Caki2 (cell line): ENCODE data around the gene GNG13. TPM values are rescaled to one million over a fixed set of nuclear protein-coding genes. Genes with fewer than 3 reads are reported as not detected.
A peak's percentile ranks its signal among the peaks of the same experiment; 100 is the strongest.
"Not testable (repeated sequence)": the region's sequence is repeated elsewhere in the genome, so short reads cannot be mapped to it uniquely, and the experiment has no call there.

Experiments used
- DNase-seq: peaks from one replicate; pipeline ENCODE4 v3.0.0-alpha.2; 2015; ENCODE audit warnings: low read depth
- in situ Hi-C: cut with HindIII; loops from 2 replicates; pipeline ENCODE4 v1.10.0; 2016; ENCODE audit warnings: low sequenced_read_pairs, low pct_unique_long_range_greater_than_20kb, mixed read lengths
- total RNA-seq: library from RNA; depleted of rRNA; stranded (reverse); fragments of >200 nt; shearing (Covaris generic); gene quantifications from 2 replicates; pipeline ENCODE4 v1.2.3, GENCODE V29; 2014; ENCODE audit warnings: low replicate concordance

GNG13 gene
- total RNA-seq, 1 experiment from 2014 or later, result not detected

DNA sequence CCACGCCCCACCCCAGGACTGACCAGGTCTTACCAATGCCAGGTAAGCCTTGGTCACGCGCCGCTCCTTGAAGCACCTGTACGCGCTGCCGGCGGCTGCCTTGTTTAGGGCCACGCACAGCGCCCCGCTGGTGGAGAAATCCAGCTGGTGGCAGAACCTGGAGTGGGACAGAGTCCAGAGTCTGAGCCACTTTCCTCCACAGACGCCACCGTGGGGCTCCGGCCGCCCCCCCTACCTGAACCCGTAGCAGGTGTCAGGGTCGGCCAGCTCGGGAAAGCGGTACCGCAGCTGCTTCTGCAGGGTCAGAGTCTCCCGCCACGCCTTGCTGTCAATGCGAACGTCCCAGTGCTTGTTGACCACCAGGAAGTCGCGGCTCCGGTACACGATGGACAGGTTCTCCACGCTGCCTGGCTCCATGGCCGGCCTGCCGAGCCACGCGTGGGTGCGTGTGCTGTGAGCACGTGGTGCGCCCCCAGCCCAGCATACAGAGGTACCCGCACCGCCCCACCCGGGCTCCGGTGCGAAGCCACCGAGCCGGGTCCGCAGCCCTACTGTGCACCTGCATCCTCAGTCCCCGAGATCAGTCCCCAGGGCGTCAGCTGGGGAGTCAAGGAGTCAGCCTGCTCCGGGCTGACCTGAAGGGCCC, 13.1 kb downstream of the GNG13 start:
- in situ Hi-C loops, result no loop called here
- DNase-seq, result no peak

DNA sequence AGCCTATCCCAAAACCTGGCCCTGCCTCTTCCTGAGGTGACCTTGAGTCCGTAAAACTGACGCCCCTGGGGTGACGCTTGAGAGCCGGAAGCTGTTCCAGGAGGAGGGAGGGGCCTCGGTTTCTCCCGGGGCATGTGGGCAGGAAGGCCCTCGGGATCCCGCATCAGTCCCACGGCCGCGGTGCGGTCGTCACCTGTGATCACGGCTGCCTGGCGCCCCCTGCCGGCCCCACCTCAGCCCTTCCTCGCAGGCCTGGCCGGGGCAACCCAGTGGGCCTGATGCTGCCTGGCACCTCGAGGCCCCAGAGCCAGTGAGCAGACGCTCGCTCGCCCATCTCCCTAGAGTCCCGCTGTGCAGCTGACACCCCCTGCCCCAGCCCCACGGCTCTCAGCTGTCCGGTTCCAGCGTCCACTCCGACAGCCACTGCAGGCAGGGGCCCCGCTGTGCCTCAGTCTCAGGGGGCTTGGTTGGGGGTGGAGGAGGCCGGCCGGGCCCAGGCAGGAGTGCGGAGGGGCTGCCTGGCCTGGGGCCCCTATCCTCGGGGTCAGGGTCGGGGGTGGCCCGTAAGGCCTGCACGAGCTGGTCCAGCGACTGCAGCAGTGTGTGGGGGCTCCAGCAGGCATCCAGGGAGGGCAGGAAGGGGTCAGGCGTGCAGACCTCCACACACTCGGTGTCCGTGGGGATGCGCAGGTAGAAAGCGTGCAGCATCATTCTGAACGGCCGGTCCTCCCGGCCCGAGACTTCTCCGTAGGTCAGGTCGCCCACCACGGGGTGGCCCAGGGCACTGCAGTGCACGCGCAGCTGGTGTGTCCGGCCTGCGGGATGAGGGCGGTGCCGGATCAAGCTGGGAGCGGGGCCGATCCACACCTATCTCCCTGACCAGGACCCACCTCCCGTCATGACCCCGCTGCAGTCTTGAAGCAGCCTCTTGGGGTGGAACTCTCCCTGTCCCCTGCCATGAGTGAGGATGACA, 14.7 kb downstream of the GNG13 start:
- DNase-seq, result peak; percentile 53
- in situ Hi-C loops, result no loop called here

DNA sequence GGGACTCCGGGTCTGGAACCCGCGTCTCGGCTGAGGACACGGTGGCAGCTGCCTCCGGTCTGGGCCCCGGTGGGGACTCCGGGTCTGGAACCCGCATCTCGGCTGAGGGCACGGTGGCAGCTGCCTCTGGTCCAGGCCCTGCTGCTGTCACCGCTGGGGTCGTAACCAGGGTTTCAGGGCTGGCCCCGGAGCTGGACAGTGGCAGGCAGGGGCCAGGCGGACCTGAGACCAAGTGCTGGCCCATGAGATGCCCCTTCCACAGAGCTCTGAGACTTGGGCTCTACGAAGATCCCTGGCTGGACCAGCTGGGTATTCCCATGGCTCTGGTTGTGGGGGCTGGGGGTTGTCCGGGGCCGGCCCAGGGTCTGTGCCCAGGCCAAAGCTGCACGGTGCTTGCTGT, 16.1 kb downstream of the GNG13 start:
- in situ Hi-C loops, result no loop called here
- no peak for DNase-seq

DNA sequence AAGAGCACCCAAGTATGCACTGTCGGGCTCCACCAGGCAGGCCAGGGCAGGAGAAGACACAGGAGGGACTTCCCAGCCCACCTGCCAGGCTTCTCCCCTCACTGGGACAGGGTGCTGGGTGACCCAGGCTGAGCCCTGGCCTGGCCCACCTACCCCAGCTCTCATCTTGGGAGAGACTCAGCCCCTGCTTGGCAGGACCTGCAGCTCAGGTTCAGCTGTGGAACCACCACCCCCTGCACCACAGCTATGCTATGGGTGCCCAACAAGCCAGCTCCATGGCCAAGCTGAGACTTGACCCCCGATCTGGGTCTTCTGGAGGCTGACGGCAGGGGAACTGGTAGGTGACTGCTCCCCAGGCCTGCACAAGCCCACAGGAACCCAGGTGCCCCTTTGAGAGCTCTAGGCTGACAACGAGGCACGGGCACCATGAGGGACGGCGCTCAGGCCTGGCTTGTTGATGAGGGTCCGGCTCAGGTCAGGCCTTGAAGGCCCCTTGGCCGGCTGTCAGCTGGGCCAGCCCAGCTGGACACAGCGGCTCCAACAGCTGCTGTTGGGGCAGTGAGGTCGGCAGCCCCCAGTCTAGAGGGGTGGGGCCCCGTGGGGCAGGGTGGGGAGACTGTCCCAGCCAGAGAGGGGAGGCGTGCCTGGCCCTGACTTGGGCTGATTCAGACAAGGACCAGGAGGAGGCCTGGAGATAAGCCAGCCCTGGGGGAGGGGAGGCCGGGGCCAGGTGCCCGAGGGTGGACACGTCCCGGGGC, 17.0 kb downstream of the GNG13 start:
- in situ Hi-C loops, result no loop called here
- no peak for DNase-seq

DNA sequence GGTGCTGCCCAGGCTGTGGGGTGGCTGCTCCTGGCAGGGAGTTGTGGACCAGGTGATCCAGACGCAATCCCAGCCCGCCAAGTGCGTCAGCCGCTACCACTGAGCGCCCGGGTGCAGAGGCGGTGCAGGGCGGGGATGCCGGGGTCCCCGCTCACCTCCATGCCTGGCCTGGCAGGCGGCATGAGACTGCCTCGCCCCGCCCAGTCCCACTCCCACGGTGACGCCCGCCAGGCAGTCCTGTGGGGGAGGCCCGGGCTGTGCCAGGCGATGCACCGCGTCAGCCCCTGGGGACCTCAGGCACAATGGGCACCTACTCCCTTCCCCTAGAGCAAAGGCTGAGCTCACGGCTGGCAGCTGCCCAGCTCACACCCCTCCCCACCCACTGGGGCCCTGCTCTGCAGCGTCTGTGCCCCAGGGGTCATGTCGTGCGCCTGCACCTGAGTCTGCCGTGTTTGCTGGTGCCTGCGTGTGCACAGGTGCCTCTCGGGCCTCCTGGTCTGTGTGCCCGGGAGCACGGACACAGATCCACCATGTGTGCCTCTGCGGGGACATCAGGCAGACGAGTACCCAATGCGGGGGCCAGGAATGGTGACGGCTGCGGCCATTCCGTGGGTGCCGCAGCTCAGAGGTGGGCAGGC, 17.6 kb downstream of the GNG13 start:
- in situ Hi-C loops, result no loop called here

DNA sequence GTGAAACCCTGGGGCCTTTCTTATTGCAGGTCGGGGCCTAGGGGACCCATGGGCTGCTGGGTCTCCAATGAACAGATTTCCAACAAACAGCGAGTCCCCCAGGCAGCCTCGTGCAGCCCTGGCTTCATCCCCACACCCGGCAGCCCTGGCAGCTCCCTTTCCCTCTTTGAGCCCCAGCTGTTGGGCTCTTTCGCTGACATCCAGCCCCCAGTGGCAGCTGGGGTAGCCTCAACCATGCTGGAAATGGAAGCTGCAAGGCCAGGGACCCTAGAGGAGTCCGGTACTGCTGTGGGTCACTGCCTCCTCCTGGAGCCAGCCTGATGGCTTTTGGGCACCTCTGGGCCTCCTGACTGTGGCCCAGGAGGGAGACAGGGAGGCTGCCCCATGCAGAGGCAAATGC, 18.3 kb downstream of the GNG13 start:
- in situ Hi-C loops, result no loop called here
- DNase-seq, result no peak

More for the DNA sequence above, 17.6 kb downstream of the GNG13 start:
- DNase-seq, result no peak

DNA sequence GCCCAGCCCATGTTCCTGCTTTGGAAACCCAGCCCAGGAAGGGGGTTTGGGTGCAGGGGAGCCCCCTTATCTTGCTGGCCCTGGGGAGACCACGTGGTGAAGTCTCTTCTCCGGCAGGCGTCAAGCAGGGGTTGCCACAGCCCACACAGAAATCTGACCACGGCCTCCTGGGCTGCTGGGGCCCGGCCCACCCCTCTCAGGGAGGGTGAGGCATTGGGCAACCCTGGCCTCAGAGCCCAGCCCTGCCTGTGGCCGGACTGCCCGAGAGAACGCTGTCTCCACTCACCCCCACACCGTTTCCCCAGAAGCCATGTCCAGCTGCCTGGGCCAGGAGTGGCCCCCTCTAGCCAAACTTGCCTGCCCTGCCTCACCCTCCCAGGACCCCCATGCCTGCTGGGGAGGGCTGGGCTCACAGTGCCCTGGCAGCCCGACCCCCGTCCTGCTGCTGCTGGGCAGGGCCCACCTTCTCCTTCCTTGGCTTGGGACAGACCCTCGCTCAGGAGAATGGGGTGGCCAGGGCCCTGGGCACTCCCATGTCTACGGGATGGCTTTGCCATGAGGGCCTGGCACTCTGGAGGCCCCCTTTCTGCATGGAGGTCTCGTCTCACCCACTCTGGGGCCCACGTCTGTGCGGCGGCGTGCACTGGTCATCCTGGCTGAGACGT, 19.1 kb downstream of the GNG13 start:
- no peak for DNase-seq
- in situ Hi-C loops, result no loop called here

DNA sequence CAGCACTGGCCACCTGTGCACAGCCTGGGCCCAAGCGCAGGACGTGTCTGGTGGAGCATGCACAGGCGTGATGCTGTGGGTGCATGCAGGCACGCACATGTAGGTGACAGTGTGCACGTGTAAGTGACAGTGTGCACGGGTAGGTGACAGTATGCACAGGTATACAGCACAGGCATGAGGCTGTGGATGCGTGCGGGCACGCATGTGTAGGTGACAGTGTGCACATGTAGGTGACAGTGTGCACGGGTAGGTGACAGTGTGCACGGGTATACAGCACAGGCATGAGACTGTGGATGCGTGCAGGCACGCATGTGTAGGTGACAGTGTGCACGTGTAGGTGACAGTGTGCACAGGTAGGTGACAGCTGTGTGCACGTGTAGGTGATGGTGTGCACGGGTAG, 20.2 kb downstream of the GNG13 start:
- in situ Hi-C loops, result no loop called here

DNA sequence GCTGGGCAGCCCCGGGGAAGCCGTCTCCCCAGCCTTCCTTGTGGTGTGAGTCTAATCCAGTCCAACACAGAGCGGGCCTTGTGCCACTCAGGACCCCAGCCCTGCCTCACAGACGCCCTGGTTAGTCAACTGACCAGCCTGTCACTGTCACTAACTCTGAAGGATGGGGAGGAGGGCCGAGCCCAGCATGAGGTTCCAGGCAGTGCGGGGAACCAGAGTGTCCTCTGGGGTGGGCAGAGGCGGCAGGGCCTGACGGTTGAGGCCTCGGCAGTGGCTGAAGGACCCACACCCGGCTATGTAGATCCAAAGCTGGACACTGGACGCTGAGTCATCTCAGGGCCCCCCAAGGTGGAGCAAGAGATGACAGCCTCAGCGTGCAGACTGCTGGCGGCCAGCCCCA, 21.0 kb downstream of the GNG13 start:
- in situ Hi-C loops, result no loop called here
- no peak for DNase-seq

More for the DNA sequence above, 20.2 kb downstream of the GNG13 start:
- DNase-seq, result no peak

DNA sequence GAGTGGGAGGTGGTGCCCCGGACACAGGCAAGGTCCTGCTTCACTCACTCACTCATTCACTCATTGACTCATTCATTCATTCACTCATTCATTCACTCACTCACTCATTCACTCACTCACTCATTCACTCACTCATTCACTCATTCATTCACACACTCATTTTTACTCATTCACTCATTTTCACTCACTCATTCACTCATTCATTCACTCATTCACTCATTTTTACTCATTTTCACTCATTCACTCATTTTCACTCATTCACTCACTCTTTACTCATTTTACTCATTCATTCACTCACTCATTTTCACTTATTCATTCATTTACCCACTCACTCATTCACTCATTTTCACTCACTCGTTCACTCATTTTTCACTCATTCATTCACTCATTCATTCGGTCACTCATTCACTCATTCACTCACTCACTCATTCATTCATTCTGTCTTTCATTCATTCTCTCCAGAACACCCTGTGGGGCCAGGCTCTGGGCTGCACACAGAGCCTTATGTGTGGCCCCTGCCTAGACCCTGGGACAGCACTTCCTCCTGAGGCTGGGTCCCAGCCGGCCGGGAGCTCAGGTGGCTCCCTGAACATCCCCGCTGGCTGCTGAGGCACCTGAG, 21.5 kb downstream of the GNG13 start:
- in situ Hi-C loops, result no loop called here
- DNase-seq, result no peak

DNA sequence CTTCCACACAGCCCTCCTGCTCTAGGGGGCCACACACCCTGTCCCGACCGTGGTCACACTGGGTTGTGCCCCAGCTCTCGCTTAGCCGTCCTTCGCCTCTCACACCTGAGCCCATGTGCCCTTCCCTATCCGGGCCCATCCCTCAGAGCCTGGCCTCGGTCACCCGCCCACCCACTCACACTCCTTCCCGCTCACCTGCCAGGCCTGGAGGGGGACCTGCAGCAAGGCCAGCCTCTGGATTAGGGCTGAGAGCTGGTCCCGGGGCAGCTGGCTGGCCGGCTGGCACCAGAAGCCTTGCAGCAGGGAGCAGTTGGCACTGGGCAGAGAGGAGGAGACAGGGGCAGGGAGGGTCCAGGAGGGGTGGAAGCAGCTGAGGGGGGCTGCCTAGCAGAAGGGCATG, 22.1 kb downstream of the GNG13 start:
- DNase-seq, result no peak
- in situ Hi-C loops, result no loop called here

DNA sequence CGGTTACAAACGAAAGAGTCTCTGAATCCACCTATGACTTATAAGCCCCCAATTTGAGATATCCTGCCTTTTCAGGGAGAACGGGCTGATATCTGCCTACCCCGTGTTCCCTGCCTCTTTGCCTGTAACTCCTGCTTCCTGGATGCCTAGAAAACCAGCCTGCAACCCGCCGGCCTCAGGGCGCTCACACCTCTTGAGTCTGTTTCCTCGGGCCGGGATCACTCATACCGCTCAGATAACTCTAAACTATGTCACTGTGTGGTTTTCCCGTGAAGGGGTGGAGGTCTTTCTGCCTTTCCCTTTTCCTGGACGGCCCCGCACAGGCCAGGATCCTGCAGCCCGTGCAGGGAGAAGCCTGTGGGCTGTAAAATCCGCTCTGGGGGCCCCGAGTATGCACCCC, 22.7 kb downstream of the GNG13 start:
- no peak for DNase-seq
- in situ Hi-C loops, result no loop called here

DNA sequence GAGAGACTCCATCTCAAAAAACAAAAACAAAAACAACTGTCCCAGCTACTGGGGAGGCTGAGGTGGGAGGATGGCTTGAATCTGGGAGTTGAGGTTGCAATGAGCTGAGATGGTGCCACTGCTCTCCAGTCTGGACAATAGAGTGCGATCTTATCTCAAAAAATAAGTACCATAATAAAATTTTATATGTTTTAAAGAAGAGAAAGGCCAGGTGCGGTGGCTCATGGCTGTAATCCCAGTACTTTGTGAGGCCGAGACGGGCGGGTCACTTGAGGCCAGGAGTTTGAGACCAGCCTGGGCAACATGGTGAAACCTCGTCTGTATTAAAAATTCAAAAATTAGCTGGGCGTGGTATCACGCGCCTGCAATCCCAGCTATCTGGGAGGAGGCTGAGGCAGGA, 23.7 kb downstream of the GNG13 start:
- in situ Hi-C loops, result no loop called here
- DNase-seq, result no peak

DNA sequence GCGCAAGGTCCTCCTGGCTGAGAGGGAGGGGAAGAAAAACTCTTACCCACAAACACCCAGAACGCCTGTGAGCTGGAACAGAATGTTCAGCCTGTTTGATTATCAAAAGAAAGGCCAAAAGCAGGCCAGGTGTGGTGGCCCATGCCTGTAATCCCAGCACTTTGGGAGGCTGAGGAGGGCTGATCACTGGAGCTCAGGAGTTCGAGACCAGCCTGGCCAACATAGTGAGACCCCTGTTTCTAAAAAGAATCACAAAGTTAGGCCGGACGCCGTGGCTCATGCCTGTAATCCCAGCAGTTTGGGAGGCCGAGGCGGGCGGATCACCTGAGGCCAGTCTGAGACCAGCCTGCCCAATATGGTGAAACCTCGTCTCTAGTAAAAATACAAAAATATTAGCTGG, 24.2 kb downstream of the GNG13 start:
- in situ Hi-C loops, DNase-seq: not testable (repeated sequence)

DNA sequence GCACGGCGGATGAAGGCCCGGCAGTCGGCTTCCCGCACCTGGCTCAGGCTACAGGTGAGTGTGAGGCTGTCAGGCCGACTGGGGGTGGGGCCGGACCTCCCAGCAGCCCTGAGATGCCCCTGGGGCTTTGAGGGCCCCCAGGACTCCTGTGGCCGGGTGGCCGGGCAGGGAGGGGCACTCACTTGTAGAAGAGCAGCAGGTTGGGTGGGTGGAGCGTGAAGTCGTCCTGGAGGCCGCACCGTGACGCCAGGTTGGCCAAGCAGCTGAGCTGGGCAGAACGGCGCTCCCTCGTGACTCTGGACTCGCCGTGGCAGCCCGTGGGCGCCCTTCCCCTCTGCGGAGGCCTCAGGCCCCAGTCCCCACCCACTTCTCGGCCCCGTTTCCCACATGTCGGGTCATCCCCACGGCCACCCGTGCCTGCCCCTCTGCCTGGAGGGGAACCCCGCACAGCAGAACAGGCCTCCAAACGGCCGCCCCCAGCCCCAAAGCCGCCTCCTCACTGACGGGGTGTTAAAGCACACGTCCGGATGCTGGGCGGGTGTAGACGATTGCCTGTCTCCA, 25.2 kb downstream of the GNG13 start:
- DNase-seq, result no peak
- in situ Hi-C loops, result no loop called here

DNA sequence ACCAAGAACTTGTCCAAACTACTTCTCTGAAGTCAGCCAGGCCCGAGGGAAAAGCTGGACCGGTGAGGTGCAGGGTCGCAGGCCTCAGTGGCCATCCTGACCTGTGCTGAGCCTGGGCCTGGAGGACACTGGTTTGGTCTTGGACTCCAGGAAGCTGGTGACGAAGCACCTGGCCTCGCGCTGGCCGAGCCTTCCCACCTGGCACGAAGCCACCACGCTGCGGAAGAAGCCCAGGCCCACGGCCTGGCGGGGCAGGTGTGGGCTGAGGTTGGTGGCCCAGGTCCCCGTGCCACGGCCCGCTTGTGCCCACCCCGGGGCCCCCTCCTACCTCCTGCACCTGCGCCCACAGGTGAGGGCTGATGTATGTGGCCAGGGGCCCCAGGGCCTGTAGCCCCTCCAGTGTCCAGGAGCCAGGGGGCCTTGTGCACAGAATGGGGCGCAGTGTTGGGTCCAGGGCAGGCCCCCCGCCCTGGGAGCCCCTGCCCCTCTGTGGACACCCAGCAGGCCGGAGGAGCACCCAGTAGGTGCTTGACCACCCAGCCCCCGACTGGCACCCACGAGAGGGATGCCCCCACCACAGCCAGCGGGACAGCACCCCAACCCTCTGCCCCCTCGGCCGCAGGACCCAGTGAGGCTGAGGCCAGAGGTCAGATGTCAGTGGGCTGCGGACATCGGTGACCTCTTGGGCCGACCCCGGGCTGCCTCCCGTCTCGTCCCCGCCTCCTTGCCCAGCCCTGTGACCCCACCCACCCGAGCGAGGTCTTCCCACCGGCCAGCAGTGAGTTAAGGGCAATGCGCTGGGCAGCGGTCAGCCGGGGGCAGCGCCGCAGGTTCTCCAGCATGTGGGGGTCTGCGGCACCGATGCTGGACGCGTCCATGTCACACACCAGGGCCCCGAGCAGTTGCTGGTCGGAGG, 26.2 kb downstream of the GNG13 start:
- no peak for DNase-seq
- in situ Hi-C loops, result no loop called here
